ENCODE results near the gene CNOT2.

Gene CNOT2

GRCh38 chr12:70402597-70402996 lies 159.4 kb downstream of the CNOT2 start:
- no peak overlapping the region for H3K4me3 ChIP-seq (ENCODE audit: low read depth, low read length)

GRCh38 chr12:70403826-70404225 lies 160.6 kb downstream of the CNOT2 start:
- no peak overlapping the region for H3K4me3 ChIP-seq (ENCODE audit: low read depth, low read length)

Data from iPS-11a (cell line).